NT2/D1 (cell line): ENCODE measurements around the gene NUTF2.

Experiments used
- SUZ12 ChIP-seq: IDR thresholded peaks from 2 replicates; pipeline ENCODE4 v1.6.1; 2011; ENCODE audit not compliant: insufficient read length, insufficient read depth; ENCODE audit errors: extremely low read depth
- YY1 ChIP-seq: IDR thresholded peaks from 2 replicates; pipeline ENCODE4 v1.6.1; 2011; ENCODE audit not compliant: insufficient read length, insufficient read depth
- ZNF274 ChIP-seq: IDR thresholded peaks from 2 replicates; pipeline ENCODE4 v1.6.1; 2011; ENCODE audit warnings: mild to moderate bottlenecking, low read depth, low read length

GRCh38 chr16:67804853-67805542, 41.7 kb upstream of the NUTF2 start:
- no peak for TF ChIP-seq YY1
- no peak for TF ChIP-seq ZNF274
- no peak for TF ChIP-seq SUZ12
